Measurements from ENCODE around the gene ZFYVE28.

The ZFYVE28 gene

GRCh38 chr4:2220016-2220630 lies 198.3 kb downstream of the ZFYVE28 start:
- H3K4me3 ChIP-seq (ENCODE audit: low read depth, low read length) = no peak overlapping the region
- no peak for DNase-seq (ENCODE audit: low read depth)

Measured in skeletal muscle cell (primary cell).